Activated CD8-positive, alpha-beta memory T cell treated with anti-CD3 and anti-CD28 coated beads for 1 hour (primary cell): ENCODE results near the gene USP32.
"Not testable (repeated sequence)": the region's sequence is repeated elsewhere in the genome, so short reads cannot be mapped to it uniquely, and the experiment has no call there.

Experiments used
- DNase-seq, 2 donors: peaks; one replicate each; pipeline ENCODE4 v3.0.0-alpha.2; 2020; ENCODE audit warnings: low read depth in 1 of 2; ENCODE audit errors: extremely low read depth in 1 of 2

Gene USP32

DNA sequence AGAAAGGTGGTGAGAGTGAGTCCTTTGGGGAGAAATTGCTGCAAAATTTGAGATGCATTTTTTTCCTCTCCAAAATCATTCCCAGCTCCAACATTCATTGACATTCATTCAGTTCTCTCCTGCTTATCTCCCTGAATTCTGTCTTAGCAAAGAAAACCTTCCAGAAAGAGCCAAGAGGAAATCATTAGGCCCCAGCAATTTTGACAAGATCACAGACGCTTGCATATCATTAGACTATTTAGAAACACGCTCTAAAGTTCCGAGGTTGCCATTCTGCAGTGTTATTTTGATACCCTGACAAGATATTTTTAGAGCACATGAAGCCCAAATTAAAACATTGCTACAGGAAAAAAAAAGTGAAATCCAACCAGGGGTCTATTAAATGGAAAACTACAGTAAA, 20.8 kb upstream of the USP32 start:
- no peak for DNase-seq

- DNase-seq, result no peak
Measured at GRCh38 chr17:60410001-60410400, 18.1 kb upstream of the USP32 start.

- DNase-seq, result no peak
Measured at GRCh38 chr17:60406887-60407286, 15.0 kb upstream of the USP32 start.

- no peak for DNase-seq
Measured at GRCh38 chr17:60403962-60404361, 12.0 kb upstream of the USP32 start.

DNA sequence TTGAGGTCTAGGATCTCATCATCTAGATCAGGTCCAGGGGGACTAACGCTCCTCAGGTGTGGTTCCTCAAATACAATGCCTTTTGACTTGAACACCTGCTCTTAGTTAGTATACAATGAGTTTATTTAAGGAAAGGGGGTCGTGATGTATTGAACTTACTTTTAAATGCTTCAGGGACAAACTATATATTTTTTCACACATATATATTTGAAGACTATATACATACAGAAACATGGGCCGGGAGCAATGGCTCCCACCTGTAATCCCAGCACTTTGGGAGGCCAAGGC, 11.5 kb upstream of the USP32 start:
- no peak for DNase-seq

DNA sequence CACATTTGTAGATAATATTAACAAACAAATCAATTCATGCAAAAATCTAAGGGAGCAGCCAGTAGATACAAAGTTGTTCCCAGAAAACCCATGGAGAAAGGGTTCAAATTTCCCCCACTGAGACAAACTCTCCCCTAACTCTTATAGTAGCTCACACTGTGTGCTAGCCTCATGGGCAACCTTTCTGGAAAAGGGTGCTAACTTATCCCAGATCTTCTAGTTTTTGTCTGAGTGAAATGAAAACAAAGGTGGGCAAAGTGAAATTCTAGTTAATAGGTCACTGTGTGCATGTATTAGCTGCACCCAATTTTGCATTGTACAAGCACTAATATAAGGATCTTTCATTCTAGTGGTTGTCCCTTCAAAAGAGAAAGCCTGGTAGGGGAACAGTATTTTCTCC, 9.9 kb upstream of the USP32 start:
- DNase-seq, result no peak

- no peak for DNase-seq
Measured at GRCh38 chr17:60398227-60398959, 6.5 kb upstream of the USP32 start.

DNA sequence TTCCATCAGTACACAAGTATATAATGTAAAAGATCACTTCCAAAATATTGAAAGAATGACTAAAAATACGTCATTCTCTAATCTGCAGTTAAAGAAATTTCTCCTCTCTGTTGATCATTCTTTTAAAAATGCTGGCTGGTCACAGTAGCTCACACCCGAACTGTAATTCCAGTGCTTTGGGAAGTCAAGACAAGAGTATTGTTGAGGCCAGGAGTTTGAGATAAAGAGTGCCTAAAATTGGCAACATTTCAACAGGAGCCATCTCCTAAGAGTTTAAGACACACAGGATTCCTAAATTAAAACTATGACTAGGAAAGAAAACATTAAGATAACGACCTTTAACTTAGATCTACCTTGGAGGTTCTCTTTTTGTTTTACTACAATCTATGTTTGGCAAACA, 4.5 kb upstream of the USP32 start:
- DNase-seq, result no peak

DNA sequence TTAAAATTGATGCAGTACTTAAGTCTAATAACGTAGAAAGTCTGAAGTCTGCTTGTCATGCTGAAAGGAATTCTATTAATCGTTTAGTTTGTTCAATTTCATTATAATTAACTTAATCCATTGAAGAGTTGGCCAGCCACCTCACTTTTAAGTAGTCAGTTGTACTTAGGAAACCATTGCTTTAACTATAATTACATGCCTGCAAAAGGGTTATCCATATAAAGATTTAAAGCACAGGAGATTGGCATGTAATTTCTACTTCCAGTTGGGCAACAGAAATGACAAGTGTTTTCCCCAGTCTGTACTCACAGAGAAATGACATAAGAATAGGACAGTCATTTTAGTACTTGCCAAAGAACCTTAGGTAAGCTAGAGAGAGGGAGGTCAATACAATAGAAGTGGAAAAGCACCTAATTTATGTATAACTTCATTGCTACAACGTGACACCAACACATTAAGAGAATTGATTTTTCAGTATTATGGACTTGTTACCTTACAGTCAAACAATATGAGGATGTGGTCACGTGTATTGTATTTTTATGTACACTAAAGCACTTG, 3.7 kb upstream of the USP32 start:
- no peak for DNase-seq

GRCh38 chr17:60393840-60394723, 2.1 kb upstream of the USP32 start:
- no peak for DNase-seq

- DNase-seq, result no peak
Measured at GRCh38 chr17:60392845-60393702, 1.1 kb upstream of the USP32 start.

GRCh38 chr17:60391471-60392041, 377 bp downstream of the USP32 start:
- no peak for DNase-seq

GRCh38 chr17:60390925-60391470, 935 bp downstream of the USP32 start:
- no peak for DNase-seq

DNA sequence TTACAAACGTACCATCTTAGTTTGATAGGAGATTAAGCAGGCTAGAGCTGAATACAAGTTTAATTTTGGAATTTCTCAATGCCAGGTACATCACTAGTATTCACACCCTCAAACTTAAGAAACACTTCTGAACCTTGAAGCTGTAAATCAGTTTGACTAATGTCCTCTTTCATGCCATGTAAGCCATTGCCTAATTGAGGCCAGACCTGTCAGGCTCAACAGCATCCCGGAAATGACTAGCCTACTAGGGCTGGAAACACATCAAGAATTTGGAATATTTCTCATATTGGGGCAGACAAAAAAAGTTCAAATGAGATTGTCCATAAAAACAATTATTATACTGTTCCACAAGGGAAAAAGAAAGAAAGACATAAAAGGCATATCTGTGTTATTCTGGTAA, 1.7 kb downstream of the USP32 start:
- no peak for DNase-seq

- no peak for DNase-seq
Measured at GRCh38 chr17:60388742-60389141, 3.2 kb downstream of the USP32 start.

GRCh38 chr17:60387666-60388065, 4.3 kb downstream of the USP32 start:
- no peak for DNase-seq

- no peak for DNase-seq
Measured at GRCh38 chr17:60386147-60387058, 5.5 kb downstream of the USP32 start.

- not testable (repeated sequence) for DNase-seq
Measured at GRCh38 chr17:60384921-60385320, 7.0 kb downstream of the USP32 start.

- no peak for DNase-seq
Measured at GRCh38 chr17:60383379-60383778, 8.6 kb downstream of the USP32 start.

GRCh38 chr17:60381958-60382357, 10.0 kb downstream of the USP32 start:
- no peak for DNase-seq
